Measurements from ENCODE around the gene TTC1. TPM values are rescaled to one million over a fixed set of nuclear protein-coding genes. Genes with fewer than 3 reads are reported as not detected.

The TTC1 gene
- total RNA-seq, 1 experiment from 2014 or later, result 53.0 TPM

GRCh38 chr5:160036243-160036642 is 27.3 kb downstream of the TTC1 start:
- BruUV-seq (replicated peaks), result no TSS peak
- DNase-seq, result no peak
- Mint-ChIP-seq H3K27ac (ENCODE audit: unreplicated experiment) (no peak overlapping the region), H3K9me3 (ENCODE audit: unreplicated experiment) (no peaks in the 10 kb centered on the region), H3K4me1 (ENCODE audit: low read depth, unreplicated experiment) (no peaks in the 10 kb centered on the region), H3K4me3 (ENCODE audit: unreplicated experiment) (no peak overlapping the region), H3K36me3 (ENCODE audit: insufficient read depth, unreplicated experiment) (peaks cover 44% of the 10 kb centered on the region), H3K27me3 (ENCODE audit: insufficient read depth, unreplicated experiment) (no peaks in the 10 kb centered on the region)
- H3K27me3 ChIP-seq (replicated peaks; ENCODE audit: control insufficient read depth, insufficient read depth, low read length), result no peaks in the 10 kb centered on the region
- ChIA-PET POLR2A (no interaction called here), CTCF (no interaction called here)
- H3K4me3 ChIP-seq (ENCODE audit: low read depth, low read length), result no peak overlapping the region
- peaks cover 7% of the 10 kb centered on the region for H3K4me1 ChIP-seq
- TF ChIP-seq CTCF (IDR thresholded peaks at IDR 0.05; ENCODE audit: insufficient read depth in 1 of 2, low read depth in 1 of 2, low read length in 1 of 2, severe bottlenecking in 1 of 2, unreplicated experiment in 1 of 2), result no peak
- H3K36me3 ChIP-seq (ENCODE audit: control insufficient read depth, insufficient read depth, low read length), result peaks cover 1% of the 10 kb centered on the region; the same call in 1 of the 2 replicates
- intact Hi-C loops (cut with micrococcal nuclease; ENCODE audit: unreplicated experiment), result no loop called here
- H3K9me3 ChIP-seq, result no peaks in the 10 kb centered on the region

GRCh38 chr5:160036884-160037283 is 27.9 kb downstream of the TTC1 start:
- ChIA-PET POLR2A (no interaction called here), CTCF (no interaction called here)
- Mint-ChIP-seq H3K4me1 (ENCODE audit: low read depth, unreplicated experiment) (no peaks in the 10 kb centered on the region), H3K36me3 (ENCODE audit: insufficient read depth, unreplicated experiment) (peaks cover 42% of the 10 kb centered on the region), H3K27me3 (ENCODE audit: insufficient read depth, unreplicated experiment) (no peaks in the 10 kb centered on the region), H3K27ac (ENCODE audit: unreplicated experiment) (no peak overlapping the region), H3K4me3 (ENCODE audit: unreplicated experiment) (no peak overlapping the region), H3K9me3 (ENCODE audit: unreplicated experiment) (no peaks in the 10 kb centered on the region)
- DNase-seq, result no peak
- no peaks in the 10 kb centered on the region for H3K9me3 ChIP-seq
- intact Hi-C loops (cut with micrococcal nuclease; ENCODE audit: unreplicated experiment), result no loop called here
- no TSS peak for BruUV-seq (replicated peaks)
- no peak overlapping the region for H3K4me3 ChIP-seq (ENCODE audit: low read depth, low read length)
- peaks cover 1% of the 10 kb centered on the region; the same call in 1 of the 2 replicates for H3K36me3 ChIP-seq (ENCODE audit: control insufficient read depth, insufficient read depth, low read length)
- no peak for TF ChIP-seq CTCF (IDR thresholded peaks at IDR 0.05; ENCODE audit: insufficient read depth in 1 of 2, low read depth in 1 of 2, low read length in 1 of 2, severe bottlenecking in 1 of 2, unreplicated experiment in 1 of 2)
- peaks cover 7% of the 10 kb centered on the region for H3K4me1 ChIP-seq
- no peaks in the 10 kb centered on the region for H3K27me3 ChIP-seq (replicated peaks; ENCODE audit: control insufficient read depth, insufficient read depth, low read length)

- TF ChIP-seq CTCF (IDR thresholded peaks at IDR 0.05; ENCODE audit: insufficient read depth in 1 of 2, low read depth in 1 of 2, low read length in 1 of 2, severe bottlenecking in 1 of 2, unreplicated experiment in 1 of 2), result no peak
- H3K36me3 ChIP-seq (ENCODE audit: control insufficient read depth, insufficient read depth, low read length), result peaks cover 1% of the 10 kb centered on the region; the same call in 1 of the 2 replicates
- peak in 1 of 2 experiments; percentile 11 for DNase-seq
- H3K27me3 ChIP-seq (replicated peaks; ENCODE audit: control insufficient read depth, insufficient read depth, low read length), result no peaks in the 10 kb centered on the region
- Mint-ChIP-seq H3K27me3 (ENCODE audit: insufficient read depth, unreplicated experiment) (no peaks in the 10 kb centered on the region), H3K4me3 (ENCODE audit: unreplicated experiment) (no peak overlapping the region), H3K27ac (ENCODE audit: unreplicated experiment) (no peak overlapping the region), H3K9me3 (ENCODE audit: unreplicated experiment) (no peaks in the 10 kb centered on the region), H3K4me1 (ENCODE audit: low read depth, unreplicated experiment) (no peaks in the 10 kb centered on the region), H3K36me3 (ENCODE audit: insufficient read depth, unreplicated experiment) (peaks cover 38% of the 10 kb centered on the region)
- intact Hi-C loops (cut with micrococcal nuclease; ENCODE audit: unreplicated experiment), result no loop called here
- H3K4me1 ChIP-seq, result peaks cover 7% of the 10 kb centered on the region
- no peak overlapping the region for H3K4me3 ChIP-seq (ENCODE audit: low read depth, low read length)
- no TSS peak for BruUV-seq (replicated peaks)
- no peaks in the 10 kb centered on the region for H3K9me3 ChIP-seq
- CTCF ChIA-PET, result no interaction called here
- POLR2A ChIA-PET, result no interaction called here
These were observed 31.0 kb downstream of the TTC1 start for GRCh38 chr5:160039810-160040470.

Data from Caco-2 (cell line).